Neural progenitor cell (in vitro differentiated cells): ENCODE measurements around the gene C4BPA. TPM values are rescaled to one million over a fixed set of nuclear protein-coding genes. Genes with fewer than 3 reads are reported as not detected.

ENCODE experiments used
- DNase-seq: peaks from one replicate; pipeline ENCODE4 v3.0.0-alpha.2; 2016; ENCODE audit warnings: low spot score
- H2AFZ ChIP-seq: fragments of 200-600 bp; sonication (generic); replicated peaks from 2 replicates; pipeline ENCODE4 v1.6.1; 2016; ENCODE audit warnings: antibody characterized with exemption
- H3F3A ChIP-seq: fragments of 200-600 bp; sonication (generic); 2 replicates; pipeline ENCODE4 v1.6.1; 2016; ENCODE audit warnings: antibody characterized with exemption, low read depth
- H3K27ac ChIP-seq: fragments of 200-600 bp; sonication (generic); 2 replicates; pipeline ENCODE4 v1.5.1; 2016; ENCODE audit warnings: mild to moderate bottlenecking
- H3K27me3 ChIP-seq: fragments of 200-600 bp; sonication (generic); 2 replicates; pipeline ENCODE4 v1.6.1; 2016; ENCODE audit warnings: mild to moderate bottlenecking, moderate library complexity
- H3K36me3 ChIP-seq: fragments of 200-600 bp; sonication (generic); 2 replicates; pipeline ENCODE4 v1.5.1; 2016
- H3K4me1 ChIP-seq: fragments of 200-600 bp; sonication (generic); 2 replicates; pipeline ENCODE4 v1.6.1; 2016; ENCODE audit warnings: mixed run types
- H3K4me2 ChIP-seq: fragments of 200-600 bp; sonication (generic); 2 replicates; pipeline ENCODE4 v1.6.1; 2016
- H3K4me3 ChIP-seq: fragments of 200-600 bp; sonication (generic); 2 replicates; pipeline ENCODE4 v1.5.1; 2016
- H3K79me2 ChIP-seq: fragments of 200-600 bp; sonication (generic); 2 replicates; pipeline ENCODE4 v1.6.1; 2016; ENCODE audit warnings: low read depth
- H3K9ac ChIP-seq: fragments of 200-600 bp; sonication (generic); 2 replicates; pipeline ENCODE4 v1.6.1; 2016
- H3K9me3 ChIP-seq: fragments of 200-600 bp; sonication (generic); 2 replicates; pipeline ENCODE4 v1.5.1; 2016; ENCODE audit warnings: low read depth
- H4K20me1 ChIP-seq: fragments of 200-600 bp; sonication (generic); 2 replicates; pipeline ENCODE4 v1.6.1; 2016; ENCODE audit warnings: low read depth
- H3K27ac Mint-ChIP-seq: 3 replicates; pipeline ENCODE4 v1.8.0; 2021; ENCODE audit warnings: mixed read lengths
- H3K27me3 Mint-ChIP-seq: 2 replicates; pipeline ENCODE4 v1.8.0; 2022; ENCODE audit warnings: low read depth, mild to moderate bottlenecking, inconsistent platforms, moderate library complexity, mixed read lengths; ENCODE audit not compliant: insufficient read depth
- H3K36me3 Mint-ChIP-seq: 3 replicates; pipeline ENCODE4 v1.8.0; 2021; ENCODE audit warnings: mixed read lengths
- H3K4me1 Mint-ChIP-seq: 3 replicates; pipeline ENCODE4 v1.8.0; 2021; ENCODE audit warnings: mixed read lengths
- H3K4me3 Mint-ChIP-seq: 3 replicates; pipeline ENCODE4 v1.8.0; 2021; ENCODE audit warnings: mild to moderate bottlenecking, moderate library complexity, mixed read lengths
- H3K9me3 Mint-ChIP-seq: 3 replicates; pipeline ENCODE4 v1.8.0; 2020; ENCODE audit warnings: mixed read lengths
- EZH2 ChIP-seq: fragments of 200-600 bp; sonication (generic); IDR thresholded peaks from 2 replicates; pipeline ENCODE4 v1.6.1; 2017; ENCODE audit warnings: antibody characterized with exemption, mild to moderate bottlenecking, moderate library complexity
- EZH2phosphoT487 ChIP-seq: fragments of 200-600 bp; sonication (generic); IDR thresholded peaks from 2 replicates; pipeline ENCODE4 v1.6.1; 2017; ENCODE audit warnings: antibody characterized with exemption
- total RNA-seq: library from RNA; depleted of rRNA; stranded (reverse); fragments of >200 nt; gene quantifications from 2 replicates; pipeline ENCODE4 v1.2.3, GENCODE V29; 2015; ENCODE audit warnings: low replicate concordance
- TF ChIP-seq, protein P1 (sequence below): fragments of 200-600 bp; sonication (generic); IDR thresholded peaks from 2 replicates; pipeline ENCODE4 v1.5.1; 2017; ENCODE audit warnings: antibody characterized with exemption, mild to moderate bottlenecking

The C4BPA gene
- total RNA-seq, 1 donor from 2014 or later, result not detected

GRCh38 chr1:207069858-207070506, 34.1 kb upstream of the C4BPA start:
- Mint-ChIP-seq H3K4me1 (no peaks in the 10 kb centered on the region), H3K4me3 (no peak overlapping the region), H3K36me3 (peaks cover 1% of the 10 kb centered on the region), H3K9me3 (no peaks in the 10 kb centered on the region), H3K27me3 (no peaks in the 10 kb centered on the region), H3K27ac (no peak overlapping the region)
- no peaks in the 10 kb centered on the region for H3K79me2 ChIP-seq
- no peak overlapping the region for H3K9ac ChIP-seq
- no peaks in the 10 kb centered on the region for H4K20me1 ChIP-seq
- H3K4me1 ChIP-seq, result no peaks in the 10 kb centered on the region
- TF ChIP-seq, protein P1, sequence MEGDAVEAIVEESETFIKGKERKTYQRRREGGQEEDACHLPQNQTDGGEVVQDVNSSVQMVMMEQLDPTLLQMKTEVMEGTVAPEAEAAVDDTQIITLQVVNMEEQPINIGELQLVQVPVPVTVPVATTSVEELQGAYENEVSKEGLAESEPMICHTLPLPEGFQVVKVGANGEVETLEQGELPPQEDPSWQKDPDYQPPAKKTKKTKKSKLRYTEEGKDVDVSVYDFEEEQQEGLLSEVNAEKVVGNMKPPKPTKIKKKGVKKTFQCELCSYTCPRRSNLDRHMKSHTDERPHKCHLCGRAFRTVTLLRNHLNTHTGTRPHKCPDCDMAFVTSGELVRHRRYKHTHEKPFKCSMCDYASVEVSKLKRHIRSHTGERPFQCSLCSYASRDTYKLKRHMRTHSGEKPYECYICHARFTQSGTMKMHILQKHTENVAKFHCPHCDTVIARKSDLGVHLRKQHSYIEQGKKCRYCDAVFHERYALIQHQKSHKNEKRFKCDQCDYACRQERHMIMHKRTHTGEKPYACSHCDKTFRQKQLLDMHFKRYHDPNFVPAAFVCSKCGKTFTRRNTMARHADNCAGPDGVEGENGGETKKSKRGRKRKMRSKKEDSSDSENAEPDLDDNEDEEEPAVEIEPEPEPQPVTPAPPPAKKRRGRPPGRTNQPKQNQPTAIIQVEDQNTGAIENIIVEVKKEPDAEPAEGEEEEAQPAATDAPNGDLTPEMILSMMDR, result no peak
- TF ChIP-seq EZH2phosphoT487, result no peak
- no peak overlapping the region for H3K4me2 ChIP-seq
- H3K36me3 ChIP-seq, result no peaks in the 10 kb centered on the region
- no peak overlapping the region for H3K27ac ChIP-seq
- no peak overlapping the region for H2AFZ ChIP-seq
- H3K27me3 ChIP-seq, result no peaks in the 10 kb centered on the region
- no peak for DNase-seq
- no peaks in the 10 kb centered on the region for H3K9me3 ChIP-seq
- H3F3A ChIP-seq, result no peaks in the 10 kb centered on the region
- no peak overlapping the region for H3K4me3 ChIP-seq

- no peaks in the 10 kb centered on the region for H3K9me3 Mint-ChIP-seq
- no peaks in the 10 kb centered on the region for H3K79me2 ChIP-seq
- H3K9me3 ChIP-seq, result no peaks in the 10 kb centered on the region
- H2AFZ ChIP-seq, result no peak overlapping the region
- DNase-seq, result no peak
- H3K4me1 Mint-ChIP-seq, result no peaks in the 10 kb centered on the region
- H3K27me3 Mint-ChIP-seq, result no peaks in the 10 kb centered on the region
- H3K27me3 ChIP-seq, result no peaks in the 10 kb centered on the region
- H3K4me3 Mint-ChIP-seq, result no peak overlapping the region
- H3K4me1 ChIP-seq, result no peaks in the 10 kb centered on the region
- H3K4me3 ChIP-seq, result no peak overlapping the region
- no peaks in the 10 kb centered on the region for H4K20me1 ChIP-seq
- no peaks in the 10 kb centered on the region for H3K36me3 ChIP-seq
- H3K27ac Mint-ChIP-seq, result no peak overlapping the region
- H3K4me2 ChIP-seq, result no peak overlapping the region
- peaks cover 1% of the 10 kb centered on the region for H3K36me3 Mint-ChIP-seq
- H3F3A ChIP-seq, result no peaks in the 10 kb centered on the region
- TF ChIP-seq, protein P1, result no peak
- TF ChIP-seq EZH2phosphoT487 (no peak), EZH2 (no peak)
- H3K27ac ChIP-seq, result no peak overlapping the region
- no peak overlapping the region for H3K9ac ChIP-seq
These were observed 33.2 kb upstream of the C4BPA start for GRCh38 chr1:207070811-207071210.

DNA sequence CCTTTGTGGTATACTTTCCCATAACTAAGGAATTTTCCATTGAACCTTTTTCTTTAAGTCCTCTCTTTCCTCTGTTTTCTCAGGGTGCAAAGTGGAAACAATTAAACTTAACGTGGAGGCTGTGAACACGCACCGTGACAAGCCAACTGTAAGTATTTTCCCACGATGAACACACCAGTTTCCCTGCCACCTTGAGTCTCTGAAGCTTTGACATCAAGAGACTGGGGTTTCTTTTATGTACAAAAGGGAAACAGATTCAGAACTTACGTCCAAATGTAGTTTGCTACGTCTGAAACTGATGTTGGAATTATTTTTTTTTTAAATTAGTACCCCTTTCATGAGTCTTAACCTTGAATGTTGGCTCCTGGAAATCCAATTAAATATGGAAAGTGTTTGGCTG, 32.6 kb upstream of the C4BPA start:
- Mint-ChIP-seq H3K4me3 (no peak overlapping the region), H3K27me3 (no peaks in the 10 kb centered on the region), H3K9me3 (no peaks in the 10 kb centered on the region), H3K27ac (no peak overlapping the region), H3K4me1 (no peaks in the 10 kb centered on the region), H3K36me3 (peaks cover 1% of the 10 kb centered on the region)
- H3K79me2 ChIP-seq, result no peaks in the 10 kb centered on the region
- no peaks in the 10 kb centered on the region for H3K4me1 ChIP-seq
- H3K27ac ChIP-seq, result no peak overlapping the region
- no peaks in the 10 kb centered on the region for H3K27me3 ChIP-seq
- no peak overlapping the region for H3K4me3 ChIP-seq
- H3K9me3 ChIP-seq, result no peaks in the 10 kb centered on the region
- H3K9ac ChIP-seq, result no peak overlapping the region
- no peaks in the 10 kb centered on the region for H3K36me3 ChIP-seq
- DNase-seq, result no peak
- no peak for TF ChIP-seq EZH2
- TF ChIP-seq, protein P1, result no peak
- no peak for TF ChIP-seq EZH2phosphoT487
- H3K4me2 ChIP-seq, result no peak overlapping the region
- H3F3A ChIP-seq, result no peaks in the 10 kb centered on the region
- no peak overlapping the region for H2AFZ ChIP-seq
- H4K20me1 ChIP-seq, result no peaks in the 10 kb centered on the region
